Prostate gland (tissue), 2 donors: Measurements from ENCODE around the gene RXRA. TPM values are rescaled to one million over a fixed set of nuclear protein-coding genes. Genes with fewer than 3 reads are reported as not detected.

Experiments used
- DNase-seq: peaks from one replicate; pipeline ENCODE4 v3.0.0-alpha.2; 2019; ENCODE audit warnings: low spot score
- H3K27ac ChIP-seq, 2 donors: fragments of 200-600 bp; sonication (generic); 2 replicates each; pipeline ENCODE4 v1.5.1; 2017 to 2019
- H3K27me3 ChIP-seq: fragments of 200-600 bp; sonication (generic); replicated peaks from 2 replicates; pipeline ENCODE4 v1.5.1; 2019; ENCODE audit not compliant: insufficient read depth
- H3K36me3 ChIP-seq, 2 donors: fragments of 200-600 bp; sonication (generic); 1 replicate in 1 of 2; 2 replicates in 1 of 2; pipeline versions ENCODE4 v1.5.1 to v1.8.1; 2017 to 2019
- H3K4me1 ChIP-seq: fragments of 200-600 bp; sonication (generic); replicated peaks from 2 replicates; pipeline ENCODE4 v1.5.1; 2019
- H3K4me3 ChIP-seq, 2 donors: fragments of 200-600 bp; sonication (generic); 2 replicates each; pipeline ENCODE4 v1.5.1; 2017 to 2019
- H3K9me3 ChIP-seq: fragments of 200-600 bp; sonication (generic); 2 replicates; pipeline ENCODE4 v1.5.1; 2017
- CTCF ChIP-seq, 4 experiments: fragments of 200-600 bp in 2 of 4; fragments of 450-650 bp in 2 of 4; sonication (generic) in 2 of 4; IDR thresholded peaks; 1 replicate in 3 of 4; 2 replicates in 1 of 4; pipeline ENCODE4 v1.5.1; 2016 to 2019; ENCODE audit warnings: antibody characterized with exemption in 4 of 4, mild to moderate bottlenecking in 2 of 4, moderate library complexity in 2 of 4
- POLR2A ChIP-seq: fragments of 450-650 bp; IDR thresholded peaks from one replicate; pipeline ENCODE4 v1.6.1; 2016; ENCODE audit warnings: antibody characterized with exemption, mild to moderate bottlenecking
- POLR2AphosphoS5 ChIP-seq: sonication (generic); formaldehyde crosslinking; IDR thresholded peaks from one replicate; pipeline ENCODE4 v1.6.1; 2017; ENCODE audit warnings: antibody characterized with exemption
- WGBS: methylation state at CpG from one replicate; pipeline ENCODE4 v1.1.5; 2018; 5-methylcytosine and 5-hydroxymethylcytosine counted together
- intact Hi-C: fragments of 100-400 bp; cut with DNase I; formaldehyde crosslinking; loops from one replicate; pipeline ENCODE4 v1.14.2; 2022
- total RNA-seq, 2 donors: library from RNA; depleted of rRNA; stranded (reverse); fragments of >200 nt; gene quantifications; one replicate each; pipeline ENCODE4 v1.1.0, GENCODE V29; 2016

Gene RXRA
- total RNA-seq, 2 donors from 2014 or later, result 69.5 to 84.1 TPM

- TF ChIP-seq CTCF (IDR thresholded peaks at IDR 0.05) (no peak), POLR2A (no peak), POLR2AphosphoS5 (no peak)
- H3K27ac ChIP-seq, result peak overlapping the region; percentile 64 to 77
- 78% methylated on average over 11 of the region's 11 CpGs for WGBS
- H3K4me1 ChIP-seq, result peaks cover 17% of the 10 kb centered on the region
- H3K4me3 ChIP-seq, result no peak overlapping the region
- peaks cover 0 to 12% of the 10 kb centered on the region in 2 donors for H3K36me3 ChIP-seq
- no peaks in the 10 kb centered on the region for H3K9me3 ChIP-seq
- no peak for DNase-seq
- intact Hi-C loops, result no loop called here
- no peaks in the 10 kb centered on the region for H3K27me3 ChIP-seq
These were observed 95.6 kb downstream of the RXRA start for GRCh38 chr9:134421888-134422287.

- no peaks in the 10 kb centered on the region for H3K27me3 ChIP-seq
- H3K9me3 ChIP-seq, result no peaks in the 10 kb centered on the region
- intact Hi-C loops, result no loop called here
- H3K4me3 ChIP-seq, result no peak overlapping the region
- peak overlapping the region; percentile 64 to 77 for H3K27ac ChIP-seq
- peaks cover 17% of the 10 kb centered on the region for H3K4me1 ChIP-seq
- peaks cover 0 to 6% of the 10 kb centered on the region in 2 donors for H3K36me3 ChIP-seq
- DNase-seq, result peak; percentile 84
- TF ChIP-seq POLR2AphosphoS5, result no peak
- no peak for TF ChIP-seq POLR2A
- TF ChIP-seq CTCF (IDR thresholded peaks at IDR 0.05), result no peak
- WGBS, result 49% methylated on average over 32 of the region's 32 CpGs
These were observed 96.2 kb downstream of the RXRA start for GRCh38 chr9:134422301-134423090.

GRCh38 chr9:134423166-134423565 lies 96.9 kb downstream of the RXRA start:
- no peaks in the 10 kb centered on the region for H3K36me3 ChIP-seq
- intact Hi-C loops, result no loop called here
- no peaks in the 10 kb centered on the region for H3K27me3 ChIP-seq
- no peaks in the 10 kb centered on the region for H3K9me3 ChIP-seq
- H3K27ac ChIP-seq, result peak overlapping the region in 1 of 2 donors; percentile 77
- no peak overlapping the region for H3K4me3 ChIP-seq
- no peak for DNase-seq
- TF ChIP-seq POLR2AphosphoS5 (no peak), POLR2A (no peak), CTCF (IDR thresholded peaks at IDR 0.05) (no peak)
- 92% methylated on average over 15 of the region's 15 CpGs for WGBS
- peaks cover 17% of the 10 kb centered on the region for H3K4me1 ChIP-seq

GRCh38 chr9:134423749-134424148 lies 97.5 kb downstream of the RXRA start:
- intact Hi-C loops, result no loop called here
- no peak for DNase-seq
- Histone ChIP-seq H3K4me3 (no peak overlapping the region), H3K27me3 (no peaks in the 10 kb centered on the region), H3K36me3 (no peaks in the 10 kb centered on the region), H3K4me1 (peaks cover 17% of the 10 kb centered on the region), H3K9me3 (no peaks in the 10 kb centered on the region), H3K27ac (peak overlapping the region in 1 of 2 donors; percentile 77)
- 89% methylated on average over 15 of the region's 15 CpGs for WGBS
- TF ChIP-seq POLR2AphosphoS5 (no peak), POLR2A (no peak), CTCF (IDR thresholded peaks at IDR 0.05) (no peak)

GRCh38 chr9:134424818-134425217 lies 98.6 kb downstream of the RXRA start:
- intact Hi-C loops, result no loop called here
- Histone ChIP-seq H3K36me3 (no peaks in the 10 kb centered on the region), H3K9me3 (no peaks in the 10 kb centered on the region), H3K27me3 (no peaks in the 10 kb centered on the region), H3K4me1 (peaks cover 17% of the 10 kb centered on the region), H3K27ac (no peak overlapping the region), H3K4me3 (no peak overlapping the region)
- DNase-seq, result no peak
- no peak for TF ChIP-seq POLR2A
- WGBS, result 90% methylated on average over 9 of the region's 9 CpGs
